HCT116 (cell line): ENCODE data around the gene STARD7. TPM values are rescaled to one million over a fixed set of nuclear protein-coding genes. Genes with fewer than 3 reads are reported as not detected.

ENCODE experiments used
- ATAC-seq: fragments of 200-7000 bp; cut with Tn5 transposase; 2 replicates; pipeline ENCODE4 v1.9.1; 2020; ENCODE audit warnings: mild to moderate bottlenecking, moderate library complexity
- BruUV-seq: library from RNA; stranded (reverse); fragments of 400-500 nt; replicated peaks from 2 replicates; lab custom pipeline; 2021; lab: Mats Ljungman, UMichigan
- CTCF ChIA-PET: fragments of 300-600 bp; sonication (Branson Sonifier 250); formaldehyde crosslinking; loops from one replicate; lab custom pipeline; 2021; ENCODE audit warnings: antibody characterized with exemption; lab: Charles Lee
- POLR2A ChIA-PET: fragments of 300-600, 350-600 bp; sonication (Branson Sonifier 250); formaldehyde crosslinking; loops from one replicate; lab custom pipeline; 2021; ENCODE audit warnings: antibody characterized with exemption; lab: Charles Lee
- RAD21 ChIA-PET, 2 experiments: fragments of 300-600 bp; sonication (Branson Sonifier 250); formaldehyde crosslinking; loops; one replicate each; lab custom pipeline; 2023; ENCODE audit warnings: low total read pairs in 2 of 2; ENCODE audit not compliant: uncharacterized antibody in 2 of 2, unreplicated experiment in 2 of 2, low non-redundant PET in 1 of 2; lab: Charles Lee
- DNase-seq: peaks from one replicate; pipeline ENCODE4 v3.0.0-alpha.2; 2010; ENCODE audit warnings: low read depth, low spot score
- H2AFZ ChIP-seq: fragments of 200-600 bp; shearing (Covaris generic), sonication (generic); 2 replicates; pipeline ENCODE4 v1.6.1; 2017; ENCODE audit warnings: low read depth, mixed run types, mixed read lengths, antibody characterized with exemption, low read length; ENCODE audit not compliant: poor library complexity, severe bottlenecking
- H3K27ac ChIP-seq: 2 replicates; pipeline ENCODE4 v1.5.1; 2012; ENCODE audit warnings: low read depth, low read length
- H3K27me3 ChIP-seq: fragments of 200-600 bp; sonication (generic); 2 replicates; pipeline ENCODE4 v1.6.1; 2016; ENCODE audit warnings: mixed run types, low read length, mixed read lengths; ENCODE audit not compliant: insufficient read depth
- H3K36me3 ChIP-seq, 2 experiments: fragments of 200-500 bp in 1 of 2; fragments of 200-600 bp in 1 of 2; sonication (Bioruptor generic) in 1 of 2; sonication (generic) in 1 of 2; 2 replicates each; pipeline versions ENCODE4 v1.5.1 to v1.6.1; 2014 to 2016; ENCODE audit warnings: low read length in 2 of 2, inconsistent platforms in 1 of 2, mixed read lengths in 1 of 2, mixed run types in 1 of 2; ENCODE audit not compliant: insufficient read depth in 2 of 2, control insufficient read depth in 1 of 2
- H3K4me1 ChIP-seq, 2 experiments: fragments of 200-600 bp in 1 of 2; sonication (generic) in 1 of 2; 2 replicates each; pipeline versions ENCODE4 v1.5.1 to v1.6.1; 2012 to 2017; ENCODE audit warnings: low read length in 2 of 2, inconsistent platforms in 1 of 2, mild to moderate bottlenecking in 1 of 2, mixed read lengths in 1 of 2, mixed run types in 1 of 2, moderate library complexity in 1 of 2; ENCODE audit not compliant: insufficient read depth in 2 of 2, control insufficient read depth in 1 of 2
- H3K4me2 ChIP-seq: fragments of 200-600 bp; sonication (generic); 2 replicates; pipeline ENCODE4 v1.6.1; 2017; ENCODE audit warnings: mixed run types, low read length, mixed read lengths
- H3K4me3 ChIP-seq, 2 experiments: fragments of 200-600 bp in 1 of 2; sonication (generic) in 1 of 2; replicated peaks in 1 of 2; 2 replicates each; pipeline ENCODE4 v1.5.1; 2011 to 2016; ENCODE audit warnings: low read length in 2 of 2, control low read depth in 1 of 2, low read depth in 1 of 2, mild to moderate bottlenecking in 1 of 2, mixed read lengths in 1 of 2, mixed run types in 1 of 2
- H3K79me2 ChIP-seq: fragments of 200-600 bp; sonication (generic); 2 replicates; pipeline ENCODE4 v1.6.1; 2017; ENCODE audit warnings: mild to moderate bottlenecking, mixed run types, low read length, moderate library complexity, mixed read lengths; ENCODE audit not compliant: insufficient read depth
- H3K9ac ChIP-seq: fragments of 200-600 bp; sonication (generic); 2 replicates; pipeline ENCODE4 v1.6.1; 2016; ENCODE audit warnings: low read length, mixed read lengths
- H3K9me2 ChIP-seq: fragments of 200-600 bp; sonication (generic), shearing (Covaris generic); 2 replicates; pipeline ENCODE4 v1.6.1; 2017; ENCODE audit warnings: mixed run types, mild to moderate bottlenecking, moderate library complexity; ENCODE audit not compliant: insufficient read depth
- H3K9me3 ChIP-seq, 2 experiments: fragments of 200-500 bp in 1 of 2; fragments of 200-600 bp in 1 of 2; sonication (Bioruptor generic) in 1 of 2; sonication (generic) in 1 of 2; 2 replicates each; pipeline ENCODE4 v1.6.1; 2014 to 2017; ENCODE audit warnings: low read length in 2 of 2, mixed read lengths in 2 of 2, inconsistent platforms in 1 of 2, low read depth in 1 of 2, mild to moderate bottlenecking in 1 of 2, mixed run types in 1 of 2, moderate library complexity in 1 of 2; ENCODE audit not compliant: control insufficient read depth in 1 of 2, insufficient read depth in 1 of 2
- H4K20me1 ChIP-seq: fragments of 200-600 bp; sonication (generic), shearing (Covaris generic); 2 replicates; pipeline ENCODE4 v1.6.1; 2017; ENCODE audit warnings: mixed run types, mild to moderate bottlenecking, moderate library complexity; ENCODE audit not compliant: insufficient read depth
- CEBPB ChIP-seq: IDR thresholded peaks from 2 replicates; pipeline ENCODE4 v1.6.1; 2012; ENCODE audit warnings: low read depth
- CTCF ChIP-seq, 3 experiments: fragments of 200-600 bp in 1 of 3; sonication (generic) in 1 of 3; IDR thresholded peaks in 2 of 3; conservative IDR thresholded peaks in 1 of 3; 2 replicates each; pipeline ENCODE4 v1.5.1; 2012 to 2017; ENCODE audit warnings: low read depth in 2 of 3, low read length in 2 of 3, antibody characterized with exemption in 1 of 3, borderline replicate concordance in 1 of 3, control low read depth in 1 of 3, mild to moderate bottlenecking in 1 of 3, mixed read lengths in 1 of 3, mixed run types in 1 of 3, moderate library complexity in 1 of 3; ENCODE audit not compliant: insufficient read depth in 1 of 3
- ELF1 ChIP-seq: IDR thresholded peaks from 2 replicates; pipeline ENCODE4 v1.6.1; 2012; ENCODE audit warnings: low read depth, borderline replicate concordance
- EZH2 ChIP-seq: fragments of 200-600 bp; sonication (generic); IDR thresholded peaks from 2 replicates; pipeline ENCODE4 v1.6.1; 2017; ENCODE audit warnings: antibody characterized with exemption, mixed run types
- EZH2phosphoT487 ChIP-seq: fragments of 200-600 bp; IDR thresholded peaks from 2 replicates; pipeline ENCODE4 v1.6.1; 2018; ENCODE audit warnings: antibody characterized with exemption, borderline replicate concordance
- FOSL1 ChIP-seq: IDR thresholded peaks from 2 replicates; pipeline ENCODE4 v1.6.1; 2012; ENCODE audit warnings: low read depth
- MAX ChIP-seq: IDR thresholded peaks from 2 replicates; pipeline ENCODE4 v1.6.1; 2012
- POLR2A ChIP-seq: IDR thresholded peaks from 2 replicates; pipeline ENCODE4 v1.7.0; 2011; ENCODE audit warnings: borderline replicate concordance; ENCODE audit not compliant: insufficient read depth, insufficient read length; ENCODE audit errors: extremely low read depth
- RAD21 ChIP-seq: IDR thresholded peaks from 2 replicates; pipeline ENCODE4 v1.6.1; 2012; ENCODE audit warnings: low read depth, mild to moderate bottlenecking
- SIN3A ChIP-seq: IDR thresholded peaks from 2 replicates; pipeline ENCODE4 v1.6.1; 2012; ENCODE audit warnings: low read depth
- TCF7L2 ChIP-seq: IDR thresholded peaks from 2 replicates; pipeline ENCODE4 v1.7.0; 2011; ENCODE audit warnings: borderline replicate concordance, inconsistent platforms; ENCODE audit not compliant: insufficient read depth, insufficient read length; ENCODE audit errors: extremely low read depth
- YY1 ChIP-seq: IDR thresholded peaks from 2 replicates; pipeline ENCODE4 v1.6.1; 2011; ENCODE audit warnings: low read length, low read depth, moderate library complexity, mild to moderate bottlenecking; ENCODE audit not compliant: insufficient replicate concordance; ENCODE audit errors: extremely low read depth
- ZFX ChIP-seq: fragments of 450-650 bp; IDR thresholded peaks from 2 replicates; pipeline ENCODE4 v1.6.1; 2017
- ZNF274 ChIP-seq: fragments of 200-500 bp; sonication (Bioruptor generic); IDR thresholded peaks from 2 replicates; pipeline ENCODE4 v1.6.1; 2014; ENCODE audit warnings: mild to moderate bottlenecking, low read depth, low read length, inconsistent platforms
- intact Hi-C: fragments of 100-400 bp; cut with micrococcal nuclease; formaldehyde crosslinking; loops from 2 replicates; pipeline ENCODE4 v1.10.0; 2022
- total RNA-seq: library from RNA; stranded (reverse); gene quantifications from one replicate; pipeline ENCODE4 v1.2.1, GENCODE V29; 2021; ENCODE audit not compliant: unreplicated experiment
- TF ChIP-seq, protein P1 (sequence below): IDR thresholded peaks from 2 replicates; pipeline ENCODE4 v1.6.1; 2012

STARD7 gene
- total RNA-seq, 1 experiment from 2014 or later, result 160 TPM

- TF ChIP-seq EZH2phosphoT487, result no peak
- no peak for TF ChIP-seq POLR2A
- TF ChIP-seq SIN3A, result no peak
- no peak for TF ChIP-seq ELF1
- TF ChIP-seq ZFX, result no peak
- TF ChIP-seq, protein P1, sequence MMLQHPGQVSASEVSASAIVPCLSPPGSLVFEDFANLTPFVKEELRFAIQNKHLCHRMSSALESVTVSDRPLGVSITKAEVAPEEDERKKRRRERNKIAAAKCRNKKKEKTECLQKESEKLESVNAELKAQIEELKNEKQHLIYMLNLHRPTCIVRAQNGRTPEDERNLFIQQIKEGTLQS, result no peak
- TF ChIP-seq FOSL1, result no peak
- no peak for TF ChIP-seq CTCF (IDR thresholded peaks at IDR 0.05 in 2 of 3, conservative IDR thresholded peaks at IDR 0.05 in 1 of 3; ENCODE audit: borderline replicate concordance in 1 of 3, insufficient read depth in 1 of 3, low read depth in 2 of 3, low read length in 2 of 3)
- TF ChIP-seq RAD21, result no peak
- TF ChIP-seq YY1, result no peak
Observed at GRCh38 chr2:96248624-96249023, 40.0 kb upstream of the STARD7 start (continued).

DNA sequence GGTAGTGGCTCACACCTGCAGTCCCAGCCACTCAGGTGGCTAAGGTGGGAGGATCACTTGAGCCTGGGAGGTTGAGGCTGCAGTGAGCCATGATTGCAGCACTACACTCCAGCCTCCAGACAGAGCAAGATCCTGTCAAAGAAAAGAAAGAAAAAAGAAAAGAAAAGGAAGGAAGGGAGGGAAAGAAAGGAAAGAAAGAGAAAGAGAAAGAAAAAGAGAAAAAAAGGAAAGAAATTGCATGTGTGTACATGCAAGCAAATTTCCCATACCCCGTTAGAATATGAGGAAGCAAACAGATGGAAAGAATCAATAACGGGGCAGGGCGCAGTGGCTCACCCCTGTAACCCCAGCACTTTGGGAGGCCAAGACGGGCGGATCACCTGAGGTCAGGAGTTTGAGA lies 39.3 kb upstream of the STARD7 start:
- BruUV-seq, result no TSS peak
- RAD21 ChIA-PET, result no interaction called here
- no peaks in the 10 kb centered on the region for H3K27me3 ChIP-seq
- no peak for TF ChIP-seq CTCF (IDR thresholded peaks at IDR 0.05 in 2 of 3, conservative IDR thresholded peaks at IDR 0.05 in 1 of 3; ENCODE audit: borderline replicate concordance in 1 of 3, insufficient read depth in 1 of 3, low read depth in 2 of 3, low read length in 2 of 3)
- TF ChIP-seq EZH2phosphoT487, result no peak
- TF ChIP-seq ZNF274, result no peak
- TF ChIP-seq RAD21, result no peak
- no peak for TF ChIP-seq MAX
- TF ChIP-seq YY1, result no peak
- TF ChIP-seq CEBPB, result no peak
- no peak for TF ChIP-seq ZFX
- no peak for TF ChIP-seq EZH2
- TF ChIP-seq TCF7L2, result no peak
- TF ChIP-seq ELF1, result no peak
- TF ChIP-seq, all 23 proteins: peak for 0
- H3K9me3 ChIP-seq, result no peaks in the 10 kb centered on the region
- H3K27ac ChIP-seq, result no peak overlapping the region
- no peak overlapping the region for H3K4me2 ChIP-seq
- no peaks in the 10 kb centered on the region for H4K20me1 ChIP-seq
- peaks cover 3 to 15% of the 10 kb centered on the region in 2 experiments; a peak in 3 of 4 replicates for H3K4me1 ChIP-seq
- DNase-seq (no peak), ATAC-seq (no peak)
- intact Hi-C loops, result no loop called here
- POLR2A ChIA-PET, result no interaction called here
- H2AFZ ChIP-seq, result no peak overlapping the region
- no peaks in the 10 kb centered on the region for H3K79me2 ChIP-seq
- CTCF ChIA-PET, result no interaction called here
- no peak overlapping the region for H3K9ac ChIP-seq
- H3K9me2 ChIP-seq, result no peaks in the 10 kb centered on the region
- H3K36me3 ChIP-seq, result peaks cover under 1 to 7% of the 10 kb centered on the region in 2 experiments; a peak in 3 of 4 replicates
- no peak overlapping the region for H3K4me3 ChIP-seq
